Activated naive CD8-positive, alpha-beta T cell treated with anti-CD3 and anti-CD28 coated beads, Interleukin-2, amount 50 U/mL, for 16 hours (primary cell): ENCODE measurements around the gene CADM1.

Source experiments
- DNase-seq: peaks from one replicate; pipeline ENCODE4 v3.0.0-alpha.2; 2020; ENCODE audit warnings: low read depth, low spot score

CADM1 gene

GRCh38 chr11:115515647-115516395, 11.6 kb upstream of the CADM1 start:
- no peak for DNase-seq

- no peak for DNase-seq
Observed at GRCh38 chr11:115506954-115507675, 2.9 kb upstream of the CADM1 start.

GRCh38 chr11:115505175-115505574, 960 bp upstream of the CADM1 start:
- DNase-seq, result no peak

- DNase-seq, result no peak
Observed at GRCh38 chr11:115503886-115504275, 334 bp downstream of the CADM1 start.

- no peak for DNase-seq
Observed at GRCh38 chr11:115503083-115503885, 931 bp downstream of the CADM1 start.

- DNase-seq, result no peak
Observed at GRCh38 chr11:115502636-115503082, 1.6 kb downstream of the CADM1 start.

- DNase-seq, result no peak
Observed at GRCh38 chr11:115501893-115502589, 2.2 kb downstream of the CADM1 start.

DNA sequence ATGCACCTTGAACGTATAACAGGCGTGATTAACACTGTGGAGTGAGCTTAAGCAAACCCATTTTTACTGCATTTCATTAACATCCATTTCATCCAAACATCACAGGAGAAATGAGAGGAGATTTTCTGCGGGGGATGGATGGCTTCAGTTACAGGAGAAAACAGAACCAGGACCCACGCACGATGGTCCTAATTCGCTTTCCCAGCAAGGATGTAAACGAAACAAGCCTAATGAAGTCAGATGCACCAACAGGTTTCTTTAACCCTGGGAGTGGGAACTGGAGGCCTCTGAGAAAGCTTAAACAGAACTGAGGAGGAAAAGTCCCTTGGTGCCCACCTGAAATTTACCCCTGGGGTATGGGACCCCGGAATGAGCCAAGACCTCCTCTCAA, 2.7 kb downstream of the CADM1 start:
- DNase-seq, result no peak

DNA sequence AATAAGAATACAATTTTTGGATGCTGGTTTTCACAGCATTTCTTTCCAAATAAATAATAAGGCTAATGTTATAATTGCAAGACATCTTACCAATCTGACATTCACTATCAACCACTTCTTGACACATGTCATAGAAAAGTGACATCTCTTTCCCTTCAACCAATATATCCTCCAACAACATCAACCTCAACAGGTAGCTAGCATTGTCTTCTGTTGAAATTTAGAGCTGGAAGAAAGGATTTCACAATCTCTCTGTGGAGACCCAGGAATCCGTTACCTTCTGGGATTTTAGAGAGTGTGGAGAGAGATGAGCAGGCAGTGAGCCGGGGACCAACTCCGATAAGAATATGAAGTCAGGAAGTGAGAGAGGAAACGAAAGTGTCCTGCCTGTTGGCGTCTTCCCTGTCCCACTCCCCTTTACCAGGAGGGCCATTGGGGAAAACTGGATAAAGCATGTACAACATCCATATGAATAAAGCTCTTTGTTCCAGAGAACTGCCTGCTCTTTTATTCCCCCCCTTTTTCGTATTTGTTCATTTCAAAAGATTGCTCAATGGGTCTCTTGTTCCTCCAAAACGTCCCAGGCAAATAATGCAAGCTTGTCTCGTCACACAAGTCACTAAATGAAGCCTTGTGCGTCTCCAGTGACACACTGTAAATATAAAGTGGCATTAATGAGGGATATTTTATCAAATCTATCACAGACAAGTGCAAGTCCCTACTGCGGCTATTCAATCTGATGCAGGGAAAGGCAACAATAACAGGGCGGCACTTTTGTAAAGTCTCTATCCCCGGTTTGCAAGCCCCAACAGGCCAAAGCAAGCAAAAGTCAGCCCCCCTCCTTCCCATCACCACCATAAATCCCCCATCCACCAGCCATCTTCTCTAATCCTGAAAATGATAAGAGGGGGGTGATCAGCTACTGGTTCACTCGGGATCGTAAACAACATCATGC, 3.4 kb downstream of the CADM1 start:
- no peak for DNase-seq

GRCh38 chr11:115499891-115500290, 4.3 kb downstream of the CADM1 start:
- no peak for DNase-seq

GRCh38 chr11:115499241-115499799, 4.9 kb downstream of the CADM1 start:
- DNase-seq, result no peak

DNA sequence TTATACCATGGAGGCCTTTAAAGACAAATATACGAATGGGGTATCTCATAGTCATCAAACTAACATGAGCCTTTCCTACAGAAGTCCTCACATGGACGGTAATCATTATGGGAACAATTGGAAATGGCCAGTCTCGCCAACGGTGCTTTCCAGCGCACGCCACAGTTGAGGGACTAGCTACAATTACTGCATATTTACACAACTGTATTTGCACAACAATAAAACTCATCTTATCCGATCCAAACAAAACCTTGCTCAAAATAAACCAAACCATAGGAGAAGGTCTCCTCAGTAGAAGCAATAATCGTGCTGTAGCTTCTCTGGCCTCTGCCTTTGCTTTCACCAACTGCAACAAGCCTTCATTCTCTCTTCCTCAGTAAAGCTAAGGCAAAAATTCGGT, 5.9 kb downstream of the CADM1 start:
- DNase-seq, result no peak

- DNase-seq, result no peak
Observed at GRCh38 chr11:115497303-115497702, 6.9 kb downstream of the CADM1 start.

DNA sequence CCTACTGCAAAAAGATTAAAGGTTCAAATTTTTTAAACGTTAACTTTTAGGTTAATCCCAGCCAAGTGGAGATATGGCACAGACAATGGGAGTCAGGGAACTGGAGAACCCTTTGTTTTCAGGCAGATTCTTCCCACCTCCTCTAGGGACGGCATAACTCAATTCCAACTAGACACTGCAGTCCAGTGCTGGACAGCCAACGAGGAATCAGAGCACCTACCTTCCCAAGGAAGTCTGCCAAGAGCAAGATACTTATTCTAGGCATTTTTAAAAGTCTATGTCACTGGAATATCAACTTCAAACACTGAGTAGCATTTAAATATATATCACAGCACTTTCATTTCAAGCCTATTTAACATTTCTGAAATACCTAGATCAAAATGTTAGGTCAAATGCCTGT, 7.3 kb downstream of the CADM1 start:
- no peak for DNase-seq

GRCh38 chr11:115493905-115494304, 10.3 kb downstream of the CADM1 start:
- no peak for DNase-seq

DNA sequence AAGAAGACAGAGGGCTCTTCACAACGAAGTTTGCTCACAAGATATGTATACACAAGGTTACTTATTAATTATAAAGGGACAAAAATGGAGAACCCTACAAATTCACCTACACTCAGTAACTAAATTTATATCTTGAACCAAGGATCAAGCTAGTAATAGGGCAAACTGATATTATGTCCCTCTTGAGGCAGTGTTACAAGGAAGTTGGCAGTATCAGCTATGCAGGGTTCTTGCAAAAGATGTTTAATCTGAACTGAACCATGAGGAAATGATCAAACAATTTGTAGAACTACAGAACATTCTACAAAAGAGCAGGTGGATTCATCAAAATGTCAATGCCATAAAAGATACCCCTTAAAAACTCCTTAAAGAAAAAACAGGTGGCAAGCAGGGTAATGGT, 10.7 kb downstream of the CADM1 start:
- DNase-seq, result no peak

GRCh38 chr11:115489466-115489865, 14.7 kb downstream of the CADM1 start:
- no peak for DNase-seq

DNA sequence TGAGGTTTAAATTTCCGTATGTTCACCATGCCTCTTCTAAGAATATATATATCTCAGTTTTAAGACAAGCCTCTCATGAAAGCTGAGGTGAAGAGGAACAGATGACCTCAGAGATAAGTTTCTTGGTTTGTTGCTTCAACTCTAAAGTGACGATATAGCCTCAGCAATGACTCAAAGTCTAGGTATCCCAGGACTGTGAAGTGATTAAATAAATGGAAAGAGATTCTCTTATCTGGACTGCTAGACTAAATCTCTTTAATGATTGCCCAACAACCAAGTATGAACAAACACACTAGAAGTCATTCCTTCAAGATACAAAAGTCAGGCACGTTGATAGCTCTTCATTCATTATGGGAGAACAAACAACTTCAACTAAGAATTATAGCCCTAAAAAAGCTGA, 15.3 kb downstream of the CADM1 start:
- no peak for DNase-seq

DNA sequence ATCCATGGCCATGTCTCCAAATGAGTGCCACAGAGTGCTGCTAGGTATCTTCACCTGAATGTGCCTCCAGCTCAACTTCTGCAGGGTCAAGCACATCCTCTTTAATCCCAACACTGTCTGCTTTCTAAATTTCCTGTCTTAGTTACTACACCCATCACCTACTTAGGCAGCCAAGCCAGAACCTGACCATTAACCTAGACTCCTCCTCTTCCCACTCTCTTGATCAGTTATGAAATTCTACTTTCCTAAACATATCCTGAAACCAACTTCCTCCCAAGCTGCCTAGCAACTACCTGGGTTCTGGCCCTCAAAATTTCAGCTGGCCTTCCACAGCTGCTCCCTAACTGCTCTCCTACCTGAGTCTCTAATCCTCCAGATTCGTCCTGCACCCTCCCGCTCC, 22.7 kb downstream of the CADM1 start:
- no peak for DNase-seq

GRCh38 chr11:115480611-115481010, 23.6 kb downstream of the CADM1 start:
- DNase-seq, result no peak
